ENCODE results near the gene SECISBP2L. TPM values are rescaled to one million over a fixed set of nuclear protein-coding genes. Genes with fewer than 3 reads are reported as not detected.

The SECISBP2L gene
- total RNA-seq, 1 donor from 2014 or later: 119 TPM

GRCh38 chr15:48940508-48940907 is 105.7 kb downstream of the SECISBP2L start:
- Histone ChIP-seq H3K27me3 (no peaks in the 10 kb centered on the region), H3K36me3 (no peaks in the 10 kb centered on the region), H3K27ac (no peak overlapping the region), H3K4me1 (no peaks in the 10 kb centered on the region), H3K9me3 (no peaks in the 10 kb centered on the region), H3K4me3 (no peak overlapping the region)
- intact Hi-C loops (cut with DNase I): no loop called here
- DNase-seq (no peak), ATAC-seq (no peak)
- TF ChIP-seq CTCF (IDR thresholded peaks at IDR 0.05): no peak

GRCh38 chr15:48939648-48940047 is 106.6 kb downstream of the SECISBP2L start:
- ATAC-seq: no peak
- H3K4me3 ChIP-seq: no peak overlapping the region
- intact Hi-C loops (cut with DNase I): no loop called here
- no peak overlapping the region for H3K27ac ChIP-seq
- H3K9me3 ChIP-seq: no peaks in the 10 kb centered on the region
- DNase-seq: no peak
- no peaks in the 10 kb centered on the region for H3K27me3 ChIP-seq
- H3K4me1 ChIP-seq: no peaks in the 10 kb centered on the region
- TF ChIP-seq CTCF (IDR thresholded peaks at IDR 0.05): no peak
- no peaks in the 10 kb centered on the region for H3K36me3 ChIP-seq

Other genes starting within 250 kb of the SECISBP2L start
- gene CEP152, start 235.4 kb downstream of the SECISBP2L start, total RNA-seq: 4.2 TPM
- gene EID1, start 168.3 kb downstream of the SECISBP2L start, total RNA-seq: 95.3 TPM
- gene SHC4, start 82.5 kb downstream of the SECISBP2L start, total RNA-seq: 0.32 TPM
- 57.2 TPM for gene COPS2, start 109.2 kb upstream of the SECISBP2L start, total RNA-seq
- 38.2 TPM for gene GALK2, start 123.8 kb upstream of the SECISBP2L start, total RNA-seq